Adipose tissue (tissue), 3 donors: ENCODE data around the gene MPV17. TPM values are rescaled to one million over a fixed set of nuclear protein-coding genes. Genes with fewer than 3 reads are reported as not detected.
"Not testable (repeated sequence)": the region's sequence is repeated elsewhere in the genome, so short reads cannot be mapped to it uniquely, and the experiment has no call there.

Source experiments
- H3K27ac ChIP-seq: one replicate; pipeline ENCODE4 v1.5.1; 2013; ENCODE audit warnings: low read depth, low read length
- WGBS, 3 donors: extraction: QIAGEN DNeasy Blood & Tissue Kit; methylation state at CpG; one replicate each; pipeline ENCODE4 v1.1.7; 2013; 5-methylcytosine and 5-hydroxymethylcytosine counted together
- polyA plus RNA-seq, 3 donors: library from polyadenylated mRNA; stranded (reverse); fragments of 200-250 nt; gene quantifications; one replicate each; pipeline ENCODE4 v1.2.3, GENCODE V29; 2013
- donor health status: healthy with polysubstance abuse.
- donor health status: Bipolar disorder and iron deficiency.
- donor health status: healthy.

MPV17 gene
- polyA plus RNA-seq, 3 donors: 39.8 to 103 (median 76.3) TPM

DNA sequence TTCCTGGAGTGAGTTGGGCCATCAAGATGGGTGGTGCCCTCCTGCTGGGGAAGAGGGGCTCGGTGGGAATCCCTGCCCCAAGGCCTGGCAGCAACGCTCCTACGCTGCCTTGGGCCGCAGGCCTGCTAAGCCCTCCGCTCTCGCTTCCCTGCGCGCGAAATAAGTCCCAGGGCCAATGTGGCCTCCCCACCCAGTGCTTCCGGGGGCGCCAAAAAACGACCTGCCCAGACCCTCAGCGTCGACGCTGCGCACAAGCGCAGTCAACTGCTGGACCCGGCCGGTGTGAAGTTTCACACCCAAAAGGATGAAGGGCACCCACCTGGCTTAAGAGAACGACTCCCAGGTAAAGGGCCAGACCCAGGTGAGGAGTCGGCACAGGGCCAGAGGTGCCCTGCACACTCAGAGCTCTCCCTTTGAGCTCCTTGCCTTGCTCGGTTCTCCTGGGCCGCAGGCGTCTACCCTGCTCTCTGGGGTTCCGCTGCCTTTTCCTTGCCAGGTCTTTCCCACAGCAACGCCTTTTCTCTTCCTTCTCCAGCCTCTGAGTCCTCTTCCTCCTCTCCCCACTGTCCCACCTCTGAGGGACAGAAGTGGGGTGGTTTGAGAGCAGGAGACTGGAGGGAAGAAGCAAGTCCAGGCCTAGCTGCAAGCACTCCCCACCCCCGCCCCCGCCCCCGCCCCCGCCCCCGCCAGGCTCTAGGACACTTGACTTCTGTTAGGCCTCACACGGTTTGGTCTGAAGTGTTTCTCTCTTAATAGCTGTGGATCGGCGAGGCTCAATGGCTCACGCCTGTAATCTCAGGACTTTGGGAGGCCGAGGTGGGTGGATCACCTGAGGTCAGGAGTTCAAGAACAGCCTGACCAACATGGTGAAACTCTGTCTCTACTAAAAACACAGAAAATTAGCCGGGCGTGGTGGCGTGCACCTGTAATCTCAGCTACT is 47.4 kb downstream of the MPV17 start, which contains the start of gene DNAJC5G:
Gene DNAJC5G (plus strand): TSS at position 223 of the 940 bp plus-strand sequence. CDS start 1,296 bp downstream, outside the sequence.
- WGBS, 3 donors: 68 to 84% (median 82%) methylated on average over 31 to 39 of the region's 39 CpGs
- no peak within 1 kb of the TSS for H3K27ac ChIP-seq

DNA sequence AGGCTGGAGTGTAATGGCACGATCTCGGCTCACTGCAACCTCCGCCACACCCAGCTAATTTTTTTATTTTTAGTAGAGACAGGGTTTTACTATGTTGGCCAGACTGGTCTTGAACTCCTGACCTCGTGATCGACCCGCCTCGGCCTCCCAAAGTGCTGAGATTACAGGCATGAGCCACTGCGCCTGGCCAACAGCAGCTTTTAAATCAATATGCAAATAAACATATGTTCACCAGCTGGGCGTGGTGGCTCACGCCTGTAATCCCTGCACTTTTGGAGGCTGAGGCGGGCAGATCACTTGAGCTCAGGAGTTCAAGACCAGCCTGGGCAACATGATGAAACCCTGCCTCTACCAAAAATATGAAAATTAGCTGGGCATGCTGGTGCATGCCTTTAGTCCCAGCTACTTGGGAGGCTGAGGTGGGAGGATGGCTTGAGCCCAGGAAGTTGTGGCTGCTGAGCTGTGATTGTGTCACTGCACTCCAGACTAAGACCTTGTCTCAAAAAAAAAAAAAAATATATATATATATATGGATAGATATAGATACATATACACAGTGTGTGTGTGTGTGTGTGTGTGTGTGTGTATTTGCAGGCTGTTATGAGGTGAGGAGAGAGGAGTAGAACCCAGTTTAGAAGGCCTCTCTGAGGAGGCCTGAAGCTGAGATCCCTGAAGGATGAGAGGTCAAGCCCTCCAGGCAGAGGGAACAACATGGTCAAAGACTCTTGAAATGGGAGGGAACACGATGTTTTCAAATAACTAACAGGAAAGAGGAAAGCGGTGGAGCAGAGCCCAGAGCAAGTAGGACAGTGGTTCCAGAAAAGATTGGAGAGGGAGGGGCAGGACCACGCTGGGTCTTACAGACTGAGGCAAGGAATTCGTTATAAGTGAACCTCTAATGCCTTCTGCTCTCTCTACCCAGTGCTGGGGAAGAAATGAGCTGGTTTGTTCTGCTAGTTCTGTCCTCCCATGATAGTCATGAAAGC is 50.1 kb downstream of the MPV17 start:
- WGBS, 3 donors: 62 to 82% (median 80%) methylated on average over 15 of the region's 15 CpGs
- H3K27ac ChIP-seq: not testable (repeated sequence)

DNA sequence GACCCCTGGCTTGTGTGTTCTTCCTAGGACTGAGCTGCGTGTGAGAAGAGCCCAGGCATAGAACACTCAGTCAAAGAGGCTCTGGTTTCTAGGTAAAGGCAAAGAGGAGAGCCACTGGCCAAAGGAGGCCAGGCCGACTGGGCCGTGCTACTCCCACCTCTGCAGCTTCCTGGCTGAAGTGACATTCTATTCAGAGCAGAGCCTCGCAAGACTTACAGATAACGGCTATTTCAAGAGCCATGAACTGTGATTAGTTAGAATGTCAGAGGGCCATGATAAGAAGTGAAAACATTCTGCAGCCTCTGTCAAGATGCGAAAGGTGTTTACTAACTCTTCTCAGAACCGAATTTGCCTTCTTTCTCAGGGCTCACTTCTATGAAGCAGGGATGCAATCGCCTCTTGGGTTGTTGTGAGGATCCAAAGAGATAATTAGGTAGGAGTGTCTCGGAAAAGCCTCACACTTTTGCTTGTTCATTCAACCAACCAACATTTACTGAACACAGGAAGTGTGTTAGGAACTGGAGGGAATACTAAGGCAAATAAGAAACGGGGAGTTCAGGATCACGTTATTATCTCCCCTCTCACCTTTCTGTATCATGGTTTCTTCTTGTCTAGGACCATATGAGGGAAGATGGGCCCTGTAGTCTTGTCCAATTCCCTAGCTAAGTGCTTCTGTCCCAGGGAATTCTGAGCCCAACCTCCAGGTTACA is 51.1 kb downstream of the MPV17 start:
- no peak overlapping the region for H3K27ac ChIP-seq
- 57 to 68% (median 67%) methylated on average over 11 of the region's 11 CpGs for WGBS, 3 donors

- 60 to 77% (median 65%) methylated on average over 2 of the region's 2 CpGs for WGBS, 3 donors
- H3K27ac ChIP-seq: no peak overlapping the region
Measured at GRCh38 chr2:27270670-27271069, 52.2 kb downstream of the MPV17 start.

GRCh38 chr2:27270131-27270530 is 52.8 kb downstream of the MPV17 start:
- 82 to 86% (median 83%) methylated on average over 3 of the region's 3 CpGs for WGBS, 3 donors

GRCh38 chr2:27268296-27268695 is 54.6 kb downstream of the MPV17 start:
- 88 to 89% (median 88%) methylated on average over 12 to 13 of the region's 13 CpGs for WGBS, 3 donors
- H3K27ac ChIP-seq: not testable (repeated sequence)

More at GRCh38 chr2:27270131-27270530, 52.8 kb downstream of the MPV17 start:
- H3K27ac ChIP-seq: no peak overlapping the region

GRCh38 chr2:27265536-27265870 is 57.4 kb downstream of the MPV17 start:
- no peak overlapping the region for H3K27ac ChIP-seq

DNA sequence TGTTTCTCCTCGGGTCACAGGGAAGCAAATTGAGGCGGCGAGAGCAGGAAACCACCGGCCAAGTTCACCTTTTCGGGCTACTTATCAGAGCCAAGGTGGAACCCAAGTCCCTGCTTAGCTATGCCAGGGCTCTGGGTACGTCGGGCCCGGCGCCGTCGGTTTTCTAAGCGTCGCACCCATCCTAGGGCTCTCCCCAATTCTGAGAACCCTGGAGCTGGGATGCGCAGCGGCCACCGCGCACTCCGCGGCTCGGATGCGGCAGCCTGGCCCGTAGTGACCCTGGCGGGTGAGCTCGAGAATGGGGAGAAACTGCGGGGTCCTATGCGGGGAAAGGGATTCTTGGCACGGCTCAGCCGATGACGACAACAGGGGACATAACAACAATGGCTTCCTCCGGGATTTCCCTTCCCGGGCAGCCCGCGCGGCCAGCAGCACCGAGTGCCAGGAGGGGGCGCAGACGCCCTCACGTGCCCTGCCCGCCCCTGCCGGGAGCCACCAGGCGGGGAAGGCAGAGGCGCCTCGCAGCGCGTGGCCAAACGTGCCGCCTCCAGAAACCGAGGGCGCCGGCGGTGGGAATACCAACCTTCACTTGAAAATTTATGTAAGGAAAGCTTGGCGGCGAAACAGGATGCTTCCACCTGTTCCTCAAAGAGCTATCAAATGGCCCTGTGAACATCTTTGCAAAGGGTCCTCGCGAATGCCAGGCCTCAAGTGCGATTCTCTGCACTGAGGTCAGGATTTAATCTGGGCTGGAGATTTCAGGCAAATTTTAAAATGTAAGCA is 58.0 kb downstream of the MPV17 start:
- no peak overlapping the region for H3K27ac ChIP-seq
- 3 to 4% (median 3%) methylated on average over 55 to 56 of the region's 56 CpGs for WGBS, 3 donors

GRCh38 chr2:27264253-27264752 is 58.6 kb downstream of the MPV17 start:
- WGBS, 3 donors: 0 to 1% (median 1%) methylated on average over 30 to 38 of the region's 38 CpGs
- H3K27ac ChIP-seq: no peak overlapping the region

- WGBS, 3 donors: 2 to 3% (median 2%) methylated on average over 46 of the region's 46 CpGs
- no peak overlapping the region for H3K27ac ChIP-seq
Measured at GRCh38 chr2:27263287-27264252, 59.3 kb downstream of the MPV17 start.

DNA sequence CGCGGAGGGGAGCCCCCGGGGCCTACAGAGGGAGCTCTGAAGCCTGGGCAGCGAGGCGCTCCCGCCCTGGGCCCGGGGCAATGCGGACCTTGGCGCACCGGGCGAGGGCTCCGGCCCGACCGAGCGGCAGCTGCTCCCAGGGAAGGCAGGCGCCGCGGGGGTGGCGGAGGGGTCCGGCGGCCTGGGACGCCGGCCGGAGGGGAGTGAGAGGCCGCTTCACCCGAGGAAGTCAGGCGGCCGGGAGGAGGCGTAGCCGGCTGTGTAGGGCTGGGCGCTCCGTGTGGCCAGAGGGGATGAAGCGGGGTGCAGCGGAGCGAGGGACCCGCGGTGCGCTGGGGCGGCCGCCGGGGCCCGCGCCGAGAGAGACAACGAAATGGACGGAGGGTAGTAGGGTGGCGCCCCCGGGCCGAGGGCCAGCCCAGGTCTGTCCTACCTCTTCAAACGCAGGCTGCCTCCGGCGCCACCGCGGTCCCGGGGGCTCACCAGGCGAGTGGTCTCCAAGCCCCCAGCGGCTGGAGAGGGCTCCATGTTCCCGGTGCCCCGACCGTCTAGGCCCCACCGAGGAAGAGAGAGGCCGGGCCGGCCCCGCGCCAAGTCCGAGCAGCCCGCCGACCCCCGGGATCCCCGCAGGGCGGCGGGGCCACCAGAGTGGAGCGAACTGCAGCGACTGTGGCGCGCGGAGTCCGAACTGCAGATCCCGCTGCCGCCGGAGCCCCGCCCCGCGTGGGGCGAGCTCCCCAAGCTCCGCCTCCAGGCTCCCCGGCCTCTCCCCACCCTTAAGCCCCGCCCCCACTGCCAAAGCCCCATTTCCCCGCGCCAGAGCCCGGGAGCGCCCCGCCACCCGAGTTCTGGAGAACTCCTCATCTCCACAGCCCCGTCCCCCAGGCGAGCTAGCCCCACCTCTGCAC is 60.3 kb downstream of the MPV17 start, which contains the start of gene SLC30A3:
Gene SLC30A3 (minus strand): TSS at position 669 of the 908 bp plus-strand sequence. CDS start 141 bp downstream, at position 528.
- 1% methylated on average over 75 to 96 of the region's 96 CpGs for WGBS, 3 donors
- no peak within 1 kb of the TSS for H3K27ac ChIP-seq

DNA sequence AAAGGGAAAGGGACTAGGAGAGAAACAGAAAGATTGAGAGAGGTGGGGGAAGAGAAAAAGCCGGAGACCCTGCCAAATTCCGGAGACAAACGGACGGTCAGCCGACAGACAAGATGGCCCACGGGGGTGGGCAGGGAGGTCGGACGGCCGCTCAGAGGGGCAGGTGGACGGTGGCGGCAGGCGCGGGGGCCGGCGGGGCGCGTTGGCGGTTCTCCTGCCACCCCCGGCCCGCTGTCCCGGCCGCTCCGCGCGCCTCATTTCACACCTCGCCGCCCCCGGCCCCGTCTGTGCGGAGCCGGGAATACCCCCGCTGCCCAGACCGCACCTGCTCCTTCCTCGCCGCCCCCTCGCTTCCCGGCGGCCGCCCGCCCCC is 61.0 kb downstream of the MPV17 start:
- H3K27ac ChIP-seq: no peak overlapping the region
- WGBS, 3 donors: 3 to 4% (median 3%) methylated on average over 20 to 40 of the region's 40 CpGs

GRCh38 chr2:27261241-27261925 is 61.5 kb downstream of the MPV17 start:
- 50 to 58% (median 52%) methylated on average over 11 of the region's 11 CpGs for WGBS, 3 donors

More at GRCh38 chr2:27261241-27261925, 61.5 kb downstream of the MPV17 start:
- no peak overlapping the region for H3K27ac ChIP-seq
